ENCODE results near the gene RASGEF1C. TPM values are rescaled to one million over a fixed set of nuclear protein-coding genes. Genes with fewer than 3 reads are reported as not detected.

RASGEF1C gene
- total and polyA plus RNA-seq, 2 of the 13 experiments (the other 11 are each of a cell fraction or from before 2014, with no cell fraction given): not detected

- TF ChIP-seq, protein P1, sequence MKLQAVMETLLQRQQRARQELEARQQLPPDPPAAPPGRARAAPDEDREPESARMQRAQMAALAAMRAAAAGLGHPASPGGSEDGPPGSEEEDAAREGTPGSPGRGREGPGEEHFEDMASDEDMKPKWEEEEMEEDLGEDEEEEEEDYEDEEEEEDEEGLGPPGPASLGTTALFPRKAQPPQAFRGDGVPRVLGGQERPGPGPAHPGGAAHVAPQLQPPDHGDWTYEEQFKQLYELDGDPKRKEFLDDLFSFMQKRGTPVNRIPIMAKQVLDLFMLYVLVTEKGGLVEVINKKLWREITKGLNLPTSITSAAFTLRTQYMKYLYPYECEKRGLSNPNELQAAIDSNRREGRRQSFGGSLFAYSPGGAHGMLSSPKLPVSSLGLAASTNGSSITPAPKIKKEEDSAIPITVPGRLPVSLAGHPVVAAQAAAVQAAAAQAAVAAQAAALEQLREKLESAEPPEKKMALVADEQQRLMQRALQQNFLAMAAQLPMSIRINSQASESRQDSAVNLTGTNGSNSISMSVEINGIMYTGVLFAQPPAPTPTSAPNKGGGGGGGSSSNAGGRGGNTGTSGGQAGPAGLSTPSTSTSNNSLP (IDR thresholded peaks at IDR 0.05; ENCODE audit: low read depth, low read length): no peak
- TF ChIP-seq ZNF644 (CRISPR knock-in tag; IDR thresholded peaks at IDR 0.05; ENCODE audit: low read depth) (no peak), ZNF282 (IDR thresholded peaks at IDR 0.05; ENCODE audit: partially characterized antibody) (no peak), ZKSCAN8 (CRISPR knock-in tag; IDR thresholded peaks at IDR 0.05; ENCODE audit: borderline replicate concordance) (no peak; the same call in 1 of the 2 replicates), KMT2B (CRISPR knock-in tag; IDR thresholded peaks at IDR 0.05) (peak; percentile 84; the same call in 1 of the 2 replicates), RELA (CRISPR knock-in tag; IDR thresholded peaks at IDR 0.05) (peak; percentile 83; the same call in 1 of the 2 replicates), HNRNPH1 (optimal IDR thresholded peaks at IDR 0.05; ENCODE audit: low read depth, low read length) (no peak), NR2F6 (IDR thresholded peaks at IDR 0.05) (no peak), NR2F6 (CRISPR knock-in tag; IDR thresholded peaks at IDR 0.05) (peak; percentile 63), ZBTB39 (CRISPR knock-in tag; IDR thresholded peaks at IDR 0.05) (0 out of 2 replicates have a peak, but pooled peaks have one; percentile 75), KLF15 (CRISPR knock-in tag; IDR thresholded peaks at IDR 0.05; ENCODE audit: borderline replicate concordance) (peak; percentile 96; the same call in 1 of the 2 replicates), ZNF597 (CRISPR knock-in tag; IDR thresholded peaks at IDR 0.05) (no peak), ZNF768 (CRISPR knock-in tag; IDR thresholded peaks at IDR 0.05) (peak; percentile 88; the same call in 1 of the 2 replicates), MIXL1 (CRISPR knock-in tag; IDR thresholded peaks at IDR 0.05) (0 out of 2 replicates have a peak, but pooled peaks have one; percentile 63), MIER3 (CRISPR knock-in tag; IDR thresholded peaks at IDR 0.05; ENCODE audit: borderline replicate concordance) (peak; percentile 88; the same call in 1 of the 2 replicates), ZNF253 (CRISPR knock-in tag; IDR thresholded peaks at IDR 0.05; ENCODE audit: borderline replicate concordance) (peak; percentile 98), TFAP4 (IDR thresholded peaks at IDR 0.05; ENCODE audit: borderline replicate concordance, low read depth) (peak; percentile 17; the same call in 1 of the 2 replicates), ZFP62 (CRISPR knock-in tag; IDR thresholded peaks at IDR 0.05) (no peak), ZNF740 (CRISPR knock-in tag; IDR thresholded peaks at IDR 0.05) (peak; percentile 76)
- TF ChIP-seq, protein P2, sequence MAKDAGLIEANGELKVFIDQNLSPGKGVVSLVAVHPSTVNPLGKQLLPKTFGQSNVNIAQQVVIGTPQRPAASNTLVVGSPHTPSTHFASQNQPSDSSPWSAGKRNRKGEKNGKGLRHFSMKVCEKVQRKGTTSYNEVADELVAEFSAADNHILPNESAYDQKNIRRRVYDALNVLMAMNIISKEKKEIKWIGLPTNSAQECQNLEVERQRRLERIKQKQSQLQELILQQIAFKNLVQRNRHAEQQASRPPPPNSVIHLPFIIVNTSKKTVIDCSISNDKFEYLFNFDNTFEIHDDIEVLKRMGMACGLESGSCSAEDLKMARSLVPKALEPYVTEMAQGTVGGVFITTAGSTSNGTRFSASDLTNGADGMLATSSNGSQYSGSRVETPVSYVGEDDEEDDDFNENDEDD (CRISPR knock-in tag; IDR thresholded peaks at IDR 0.05; ENCODE audit: borderline replicate concordance): peak; percentile 100
- TF ChIP-seq, protein P3, sequence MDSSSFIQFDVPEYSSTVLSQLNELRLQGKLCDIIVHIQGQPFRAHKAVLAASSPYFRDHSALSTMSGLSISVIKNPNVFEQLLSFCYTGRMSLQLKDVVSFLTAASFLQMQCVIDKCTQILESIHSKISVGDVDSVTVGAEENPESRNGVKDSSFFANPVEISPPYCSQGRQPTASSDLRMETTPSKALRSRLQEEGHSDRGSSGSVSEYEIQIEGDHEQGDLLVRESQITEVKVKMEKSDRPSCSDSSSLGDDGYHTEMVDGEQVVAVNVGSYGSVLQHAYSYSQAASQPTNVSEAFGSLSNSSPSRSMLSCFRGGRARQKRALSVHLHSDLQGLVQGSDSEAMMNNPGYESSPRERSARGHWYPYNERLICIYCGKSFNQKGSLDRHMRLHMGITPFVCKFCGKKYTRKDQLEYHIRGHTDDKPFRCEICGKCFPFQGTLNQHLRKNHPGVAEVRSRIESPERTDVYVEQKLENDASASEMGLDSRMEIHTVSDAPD (CRISPR knock-in tag; IDR thresholded peaks at IDR 0.05): peak; percentile 84
Observed at GRCh38 chr5:180071531-180072255, 137.3 kb downstream of the RASGEF1C start, which contains the start of gene RNF130 (continued).
